Stimulated activated naive CD8-positive, alpha-beta T cell treated with anti-CD3 and anti-CD28 coated beads, Interleukin-15, amount 100 ng/mL, for 72 hours (primary cell): ENCODE data around the gene NUDT12.

ENCODE experiments used
- ATAC-seq: fragments of 150-1000 bp; cut with Tn5 transposase; 2 replicates; pipeline ENCODE4 v1.10.0; 2021; ENCODE audit warnings: mild to moderate bottlenecking, moderate library complexity
- DNase-seq, 2 donors: peaks; one replicate each; pipeline ENCODE4 v3.0.0; 2021 to 2022
- H3K27ac Mint-ChIP-seq, 2 donors: one replicate each; pipeline ENCODE4 v1.8.0; 2022; ENCODE audit warnings: mild to moderate bottlenecking in 2 of 2, mixed read lengths in 2 of 2, moderate library complexity in 2 of 2
- H3K27me3 Mint-ChIP-seq: one replicate; pipeline ENCODE4 v1.8.0; 2022; ENCODE audit warnings: mixed read lengths
- H3K4me1 Mint-ChIP-seq: one replicate; pipeline ENCODE4 v1.8.0; 2022; ENCODE audit warnings: mild to moderate bottlenecking, mixed read lengths
- H3K4me3 Mint-ChIP-seq, 2 donors: one replicate each; pipeline ENCODE4 v1.8.0; 2022; ENCODE audit warnings: mild to moderate bottlenecking in 2 of 2, mixed read lengths in 2 of 2, moderate library complexity in 1 of 2
- H3K9me3 Mint-ChIP-seq, 2 donors: one replicate each; pipeline ENCODE4 v1.8.0; 2022; ENCODE audit warnings: mixed read lengths in 2 of 2

The NUDT12 gene

DNA sequence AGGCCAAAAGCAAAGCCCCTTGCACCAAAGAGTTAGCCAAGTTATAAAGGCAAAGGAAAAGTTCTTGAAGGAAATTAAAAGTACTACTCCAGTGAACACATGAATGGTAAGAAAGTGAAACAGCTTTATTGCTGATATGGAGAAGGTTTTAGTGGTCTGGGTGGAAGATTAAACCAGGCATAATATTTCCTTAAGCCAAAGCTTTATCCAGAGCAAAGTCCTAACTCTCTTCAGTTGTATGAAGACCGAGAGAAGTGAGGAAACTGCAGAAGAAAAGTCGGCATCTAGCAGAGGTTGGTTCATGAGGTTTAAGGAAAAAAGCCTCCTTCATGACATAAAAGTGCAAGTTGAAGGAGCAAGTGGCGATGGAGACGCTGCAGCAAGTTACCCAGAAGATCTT lies 3.1 kb upstream of the NUDT12 start:
- peaks cover 24% of the 10 kb centered on the region for H3K4me1 Mint-ChIP-seq
- DNase-seq (no peak), ATAC-seq (no peak)
- H3K27ac Mint-ChIP-seq, result no peak overlapping the region
- H3K4me3 Mint-ChIP-seq, result no peak overlapping the region
- no peaks in the 10 kb centered on the region for H3K9me3 Mint-ChIP-seq
- peaks cover 12% of the 10 kb centered on the region for H3K27me3 Mint-ChIP-seq

DNA sequence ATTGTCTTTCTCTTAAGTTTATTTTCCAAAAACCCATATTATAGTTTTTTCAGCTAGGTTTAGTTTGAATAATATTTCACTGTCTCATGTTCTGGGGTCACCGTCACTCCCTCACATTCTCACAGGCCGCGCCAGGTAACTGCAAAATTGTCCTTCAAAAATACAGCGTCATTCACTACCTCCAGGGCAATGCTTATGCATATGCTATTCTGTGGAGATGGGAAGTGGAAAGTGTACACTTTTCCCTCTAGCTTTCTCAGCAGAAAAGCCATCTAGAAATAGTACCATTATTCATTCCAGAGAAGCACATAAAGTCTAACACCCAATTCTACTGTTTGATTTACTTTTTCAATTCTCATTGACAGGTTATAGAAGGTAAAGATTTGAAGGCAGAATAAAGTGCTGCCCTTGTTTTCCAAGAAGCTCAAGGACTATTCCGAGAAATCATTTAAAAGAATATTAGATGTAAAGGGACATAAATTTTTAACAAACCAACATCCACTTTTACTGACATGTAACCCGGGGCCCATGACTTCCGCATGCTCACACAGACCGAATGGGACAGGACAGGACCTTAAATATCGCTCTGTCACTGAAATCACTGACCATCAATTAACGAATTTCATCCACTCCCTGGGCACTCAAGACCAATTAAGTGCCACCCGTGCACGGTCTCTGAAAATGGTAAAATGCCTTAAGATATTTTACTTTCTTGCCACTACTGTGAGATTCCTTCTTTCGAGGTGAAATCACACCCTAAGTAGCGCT lies 720 bp downstream of the NUDT12 start:
- Mint-ChIP-seq H3K27me3 (no peaks in the 10 kb centered on the region), H3K27ac (peak overlapping the region; percentile 93 to 96), H3K9me3 (no peaks in the 10 kb centered on the region), H3K4me1 (peaks cover 24% of the 10 kb centered on the region), H3K4me3 (peak overlapping the region; percentile 88 to 90)
- DNase-seq (no peak), ATAC-seq (peak; percentile 47)

DNA sequence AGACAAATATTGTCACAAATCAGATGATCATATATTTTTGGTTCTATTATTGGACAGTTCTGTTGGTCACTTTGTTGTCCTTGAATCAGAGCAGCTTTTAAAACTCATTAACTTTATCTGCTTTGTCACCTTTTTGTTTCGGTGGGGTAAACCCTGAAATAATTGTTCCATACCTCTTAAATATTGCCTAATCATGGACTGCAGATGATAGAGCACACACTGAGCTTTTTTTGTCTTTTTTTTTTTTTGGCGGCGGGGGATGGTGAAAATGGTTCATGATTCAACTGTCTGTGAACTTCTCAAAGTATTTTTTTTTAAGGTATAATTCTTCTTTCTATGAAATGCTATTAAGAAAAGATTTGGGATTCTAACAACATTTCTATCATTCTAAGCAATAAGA lies 1.8 kb downstream of the NUDT12 start:
- no peak overlapping the region for H3K27ac Mint-ChIP-seq
- no peaks in the 10 kb centered on the region for H3K9me3 Mint-ChIP-seq
- H3K27me3 Mint-ChIP-seq, result no peaks in the 10 kb centered on the region
- no peak for ATAC-seq
- no peak overlapping the region for H3K4me3 Mint-ChIP-seq
- DNase-seq, result no peak
- H3K4me1 Mint-ChIP-seq, result peaks cover 24% of the 10 kb centered on the region

DNA sequence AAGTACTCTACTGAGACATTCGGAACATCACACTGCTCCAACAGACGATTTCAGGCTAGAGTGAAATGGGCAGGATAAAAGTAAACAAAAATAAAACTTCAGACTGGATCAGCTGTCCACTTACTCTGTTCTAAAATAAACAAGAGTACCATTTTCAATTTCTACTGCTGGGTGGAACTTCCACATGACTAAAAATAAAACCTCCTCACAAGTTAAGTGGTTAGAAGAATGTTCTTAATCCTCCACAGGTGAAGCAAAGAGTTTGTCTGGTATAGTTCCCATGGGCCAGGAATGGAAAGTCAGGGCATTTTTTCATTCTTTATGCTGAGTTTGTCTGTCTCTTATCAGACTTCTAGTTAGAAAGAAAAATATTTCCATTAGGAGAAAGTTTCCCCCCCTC lies 15.7 kb downstream of the NUDT12 start:
- ATAC-seq, result no peak
- Mint-ChIP-seq H3K4me3 (no peak overlapping the region), H3K27me3 (no peaks in the 10 kb centered on the region), H3K27ac (no peak overlapping the region), H3K9me3 (no peaks in the 10 kb centered on the region), H3K4me1 (no peaks in the 10 kb centered on the region)
- no peak for DNase-seq

DNA sequence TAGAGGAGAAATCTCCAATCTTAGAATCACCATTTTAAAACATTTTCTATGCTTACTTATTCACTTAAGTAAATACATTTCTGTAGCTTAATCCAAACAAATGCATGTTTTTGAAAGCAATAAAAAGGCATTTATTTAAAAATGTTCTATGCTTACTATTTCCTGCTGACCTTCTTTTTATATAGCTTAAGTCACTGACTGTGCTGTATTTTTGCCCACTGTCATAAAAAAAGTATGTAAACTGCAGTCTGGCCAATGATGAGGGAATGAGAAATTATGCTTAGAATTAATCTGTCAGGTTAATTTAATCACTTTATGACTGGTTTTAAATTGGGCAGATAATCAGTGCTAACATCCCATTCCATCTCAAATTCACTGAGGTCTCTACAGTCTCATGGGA lies 20.1 kb downstream of the NUDT12 start:
- no peaks in the 10 kb centered on the region for H3K27me3 Mint-ChIP-seq
- no peaks in the 10 kb centered on the region for H3K4me1 Mint-ChIP-seq
- no peaks in the 10 kb centered on the region for H3K9me3 Mint-ChIP-seq
- ATAC-seq, result no peak
- no peak for DNase-seq
- H3K4me3 Mint-ChIP-seq, result no peak overlapping the region
- H3K27ac Mint-ChIP-seq, result no peak overlapping the region

DNA sequence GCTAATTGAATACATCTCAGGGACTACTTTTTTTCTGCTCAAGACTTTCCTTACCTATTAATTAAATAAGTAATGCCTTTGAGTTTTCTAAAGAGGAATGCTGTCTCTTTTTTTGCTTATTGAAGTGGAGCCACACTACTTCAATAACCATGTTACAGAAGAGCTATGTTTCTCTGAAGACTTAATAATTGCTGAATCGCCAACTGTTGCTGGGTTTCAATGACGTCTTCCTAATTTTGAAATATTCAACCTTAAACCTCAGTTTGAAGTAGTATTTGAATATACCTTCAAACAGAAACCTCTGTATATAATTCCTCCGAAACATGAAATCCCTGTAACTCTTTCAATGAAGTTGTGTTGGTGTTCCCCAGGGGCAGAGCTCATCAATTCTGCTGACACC lies 21.0 kb downstream of the NUDT12 start:
- no peaks in the 10 kb centered on the region for H3K9me3 Mint-ChIP-seq
- no peaks in the 10 kb centered on the region for H3K4me1 Mint-ChIP-seq
- ATAC-seq (no peak), DNase-seq (no peak)
- no peak overlapping the region for H3K27ac Mint-ChIP-seq
- no peak overlapping the region for H3K4me3 Mint-ChIP-seq
- no peaks in the 10 kb centered on the region for H3K27me3 Mint-ChIP-seq

DNA sequence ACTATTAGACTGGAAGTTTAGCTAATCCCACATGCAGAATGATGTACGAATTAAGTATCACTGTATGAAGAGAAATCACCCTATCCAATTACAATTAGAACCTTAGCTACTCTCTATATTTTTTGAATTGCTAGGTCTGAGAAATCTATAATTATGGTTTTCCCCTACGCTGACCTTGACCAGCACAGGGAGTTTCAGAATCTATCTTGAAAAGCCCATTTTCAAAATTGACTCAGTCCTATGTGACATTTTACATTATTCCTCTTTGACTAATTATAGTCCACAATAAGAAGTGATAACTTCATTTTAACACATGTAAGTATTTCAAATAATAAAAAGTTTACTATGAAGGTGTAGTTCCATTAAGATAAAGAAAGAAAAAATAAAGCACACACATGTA lies 21.5 kb downstream of the NUDT12 start:
- H3K27ac Mint-ChIP-seq, result no peak overlapping the region
- no peak for DNase-seq
- no peaks in the 10 kb centered on the region for H3K4me1 Mint-ChIP-seq
- H3K9me3 Mint-ChIP-seq, result no peaks in the 10 kb centered on the region
- no peaks in the 10 kb centered on the region for H3K27me3 Mint-ChIP-seq
- ATAC-seq, result no peak
- no peak overlapping the region for H3K4me3 Mint-ChIP-seq

DNA sequence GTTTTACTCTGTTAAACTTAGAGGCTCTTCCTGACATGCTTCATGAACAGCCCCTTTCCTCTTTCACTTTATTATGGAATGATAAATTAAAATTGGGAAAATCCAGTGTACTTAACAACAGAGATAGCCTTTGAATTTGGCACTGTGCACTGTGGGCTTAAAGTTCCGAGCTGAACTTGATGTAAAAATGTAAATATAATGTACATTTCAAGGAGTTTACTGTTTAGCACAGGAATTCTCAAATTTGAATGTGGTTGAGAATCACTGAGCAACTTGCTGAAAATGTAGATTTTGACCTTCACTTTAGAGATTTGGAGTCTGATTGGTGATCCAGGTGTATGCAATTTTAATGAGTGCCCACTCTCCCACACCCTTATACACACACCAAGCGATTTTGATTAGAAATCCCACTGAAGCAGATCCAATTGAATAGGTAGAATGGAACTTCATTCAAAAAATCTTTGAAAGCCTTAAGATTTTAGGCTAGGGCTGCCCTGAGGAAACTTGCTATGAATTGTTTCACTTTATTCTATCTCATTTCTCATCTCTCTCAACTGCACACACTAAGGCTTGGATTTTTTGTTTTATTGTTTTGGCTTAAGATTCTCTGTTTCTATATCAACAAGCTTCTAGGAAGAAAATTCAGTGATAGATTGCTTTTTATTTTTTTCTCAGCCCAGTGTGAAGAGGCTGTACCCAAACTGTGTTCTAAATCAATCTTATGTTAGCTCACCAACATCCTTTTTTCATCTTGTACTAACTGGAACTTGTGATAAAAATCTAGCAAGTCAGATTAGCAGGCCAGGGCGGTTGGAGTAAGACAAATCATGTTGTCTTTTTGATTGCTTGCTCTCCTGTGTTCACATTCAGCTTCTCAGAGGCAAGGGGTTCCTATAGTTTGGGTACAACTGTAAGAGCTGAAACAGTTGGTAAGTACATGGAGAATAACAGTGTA lies 22.9 kb downstream of the NUDT12 start:
- no peak for ATAC-seq
- Mint-ChIP-seq H3K27me3 (peaks cover 9% of the 10 kb centered on the region), H3K4me1 (no peaks in the 10 kb centered on the region), H3K4me3 (no peak overlapping the region), H3K9me3 (no peaks in the 10 kb centered on the region), H3K27ac (no peak overlapping the region)
- DNase-seq, result no peak

DNA sequence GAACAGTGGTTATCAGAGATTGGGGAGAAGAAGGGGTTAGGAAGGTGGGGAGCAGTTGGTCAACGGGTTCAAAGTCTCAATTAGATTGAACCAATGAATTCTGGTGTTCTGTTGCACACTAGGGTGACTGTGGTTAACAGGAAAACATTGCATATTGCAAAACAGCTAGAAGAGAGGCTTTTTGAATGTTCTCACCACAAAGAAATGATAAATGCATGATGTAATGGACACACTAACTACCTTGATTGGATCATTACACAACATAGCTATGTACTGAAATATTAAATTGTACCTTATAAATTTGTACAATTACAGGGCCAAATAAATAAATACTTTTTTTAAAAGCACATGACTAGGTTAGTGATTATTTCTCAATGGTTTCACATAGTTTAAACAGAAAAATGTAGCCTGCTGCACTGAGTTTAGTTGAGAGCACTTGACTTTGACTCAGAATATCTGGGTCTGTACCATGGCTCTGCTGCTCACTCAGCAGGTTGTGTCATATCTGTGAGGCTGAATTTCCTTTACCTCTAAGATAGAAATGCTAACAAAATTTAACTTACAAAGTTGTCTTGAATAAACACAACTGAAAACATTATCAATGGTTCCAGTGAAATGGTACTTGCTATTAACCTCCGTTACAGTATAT lies 30.4 kb downstream of the NUDT12 start:
- ATAC-seq (no peak), DNase-seq (no peak)
- H3K4me1 Mint-ChIP-seq, result no peaks in the 10 kb centered on the region
- no peak overlapping the region for H3K4me3 Mint-ChIP-seq
- H3K27ac Mint-ChIP-seq, result no peak overlapping the region
- H3K9me3 Mint-ChIP-seq, result no peaks in the 10 kb centered on the region
- H3K27me3 Mint-ChIP-seq, result peaks cover 15% of the 10 kb centered on the region

DNA sequence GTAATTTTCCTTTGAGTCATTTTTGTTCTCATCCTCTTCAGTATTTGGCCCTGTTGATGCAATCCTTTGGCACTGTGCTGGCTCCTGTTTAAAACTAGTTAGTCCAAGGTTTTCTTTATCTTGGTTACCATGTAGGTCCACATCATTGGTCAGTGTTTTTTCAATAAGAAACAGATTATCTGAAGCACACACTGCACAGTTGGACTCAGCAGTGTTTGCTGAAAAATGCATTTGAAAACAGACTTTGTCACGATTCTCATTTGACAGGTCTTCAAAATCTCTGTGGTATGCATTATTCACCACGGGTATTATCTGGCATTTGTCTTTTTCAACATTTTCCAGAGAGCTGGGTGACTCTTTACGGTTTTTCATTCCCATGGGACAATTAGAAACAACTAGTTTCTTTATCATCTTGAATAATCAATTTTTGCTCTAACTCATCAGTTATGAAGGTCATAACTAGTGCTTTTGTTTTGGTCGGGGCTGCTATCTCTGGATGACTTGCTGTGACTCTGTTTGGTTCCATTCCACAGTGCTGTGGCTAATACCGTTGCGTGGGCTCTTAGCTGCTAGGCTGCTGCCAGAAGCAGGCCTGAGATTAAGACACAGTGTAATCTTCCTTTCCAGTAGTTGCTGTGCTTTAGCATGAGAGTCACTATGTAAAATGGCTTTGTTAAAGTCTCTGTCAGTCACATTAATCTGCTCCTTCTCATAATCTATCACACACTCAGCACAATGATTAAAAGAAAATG lies 36.2 kb downstream of the NUDT12 start:
- H3K4me3 Mint-ChIP-seq, result no peak overlapping the region
- ATAC-seq (no peak), DNase-seq (no peak)
- no peaks in the 10 kb centered on the region for H3K4me1 Mint-ChIP-seq
- H3K27me3 Mint-ChIP-seq, result no peaks in the 10 kb centered on the region
- H3K9me3 Mint-ChIP-seq, result no peaks in the 10 kb centered on the region
- no peak overlapping the region for H3K27ac Mint-ChIP-seq

DNA sequence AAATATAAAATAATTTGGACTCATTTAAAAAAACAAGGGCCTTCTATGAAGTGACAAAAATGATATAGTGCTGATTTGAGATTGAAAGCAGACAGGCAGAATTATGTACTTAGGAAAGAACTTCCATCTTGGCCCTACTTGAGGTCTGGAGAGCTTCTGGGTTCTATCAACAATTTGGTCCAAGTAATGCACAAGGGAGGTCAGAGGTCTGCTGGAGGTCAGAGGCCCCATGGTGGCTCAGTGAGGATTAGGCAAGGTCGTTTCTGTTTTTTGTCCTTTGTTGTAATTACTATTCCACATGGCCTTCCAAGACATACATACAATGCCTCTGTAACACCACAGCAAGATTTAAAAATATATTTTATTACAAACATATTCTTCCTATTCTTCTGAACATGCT lies 37.2 kb downstream of the NUDT12 start:
- no peak overlapping the region for H3K27ac Mint-ChIP-seq
- DNase-seq, result no peak
- H3K9me3 Mint-ChIP-seq, result no peaks in the 10 kb centered on the region
- no peaks in the 10 kb centered on the region for H3K27me3 Mint-ChIP-seq
- no peaks in the 10 kb centered on the region for H3K4me1 Mint-ChIP-seq
- no peak for ATAC-seq
- no peak overlapping the region for H3K4me3 Mint-ChIP-seq

DNA sequence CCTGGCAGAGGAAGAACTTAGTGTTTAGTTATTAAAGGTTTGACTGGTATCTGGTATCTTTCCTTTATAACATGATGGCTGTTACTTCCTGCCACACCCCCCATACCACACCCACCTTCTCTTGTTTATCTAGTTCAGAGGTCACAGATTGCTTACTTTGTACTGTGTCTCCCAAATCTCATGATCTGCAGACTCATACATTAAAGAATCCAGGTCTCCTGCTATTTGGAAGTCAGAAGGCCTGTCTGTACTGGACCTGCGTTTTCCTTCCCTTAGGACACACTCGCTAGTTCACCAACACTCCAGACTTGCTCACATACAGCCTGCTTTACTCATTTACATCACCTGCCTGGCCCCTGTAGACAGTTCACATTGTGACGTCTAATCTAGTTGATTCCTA lies 39.3 kb downstream of the NUDT12 start:
- H3K4me3 Mint-ChIP-seq, result no peak overlapping the region

DNA sequence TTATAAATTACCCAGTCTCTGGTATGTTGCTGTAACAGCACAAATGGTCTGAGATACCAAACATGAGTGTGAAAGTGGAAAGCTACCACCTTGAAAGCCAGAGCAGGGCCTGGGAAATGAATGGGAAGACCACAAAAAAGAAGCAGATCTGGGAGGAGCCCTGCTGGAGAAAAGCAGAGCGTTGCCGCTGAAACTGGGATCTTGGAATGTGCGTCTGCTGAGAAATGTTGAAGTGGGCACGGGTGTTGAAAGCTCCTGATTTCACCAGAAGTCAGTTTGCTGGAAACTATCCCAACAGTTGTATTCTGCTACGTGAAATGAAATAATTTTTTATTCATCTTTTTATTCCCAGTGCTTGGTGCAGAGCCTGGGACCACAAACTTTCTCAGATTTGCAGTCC lies 40.0 kb downstream of the NUDT12 start:
- no peak overlapping the region for H3K4me3 Mint-ChIP-seq
- H3K9me3 Mint-ChIP-seq, result no peaks in the 10 kb centered on the region
- H3K27me3 Mint-ChIP-seq, result no peaks in the 10 kb centered on the region
- ATAC-seq, result no peak
- H3K4me1 Mint-ChIP-seq, result no peaks in the 10 kb centered on the region
- no peak overlapping the region for H3K27ac Mint-ChIP-seq
- no peak for DNase-seq

More for the DNA sequence above, 39.3 kb downstream of the NUDT12 start:
- H3K4me1 Mint-ChIP-seq, result no peaks in the 10 kb centered on the region
- DNase-seq (no peak), ATAC-seq (no peak)
- H3K27ac Mint-ChIP-seq, result no peak overlapping the region
- no peaks in the 10 kb centered on the region for H3K27me3 Mint-ChIP-seq
- H3K9me3 Mint-ChIP-seq, result no peaks in the 10 kb centered on the region

DNA sequence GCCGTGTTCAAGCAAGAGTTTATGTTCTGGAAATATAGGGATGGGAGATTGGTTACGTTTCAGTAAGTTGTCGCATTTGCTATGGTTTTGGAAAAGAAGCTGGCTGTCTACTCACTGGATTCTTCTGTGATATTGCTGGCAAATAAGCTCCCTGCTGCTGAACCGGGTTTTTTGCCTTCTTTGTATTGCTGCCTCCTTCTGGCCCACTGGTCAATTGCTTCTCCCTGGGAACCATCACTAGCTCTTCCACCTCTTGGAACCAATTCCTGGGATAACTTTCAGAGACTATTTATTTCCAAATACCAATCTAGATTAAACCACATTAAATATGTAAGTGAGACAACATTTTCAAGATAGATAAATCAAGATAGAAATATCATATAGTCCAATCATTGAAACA lies 43.0 kb downstream of the NUDT12 start:
- Mint-ChIP-seq H3K4me1 (no peaks in the 10 kb centered on the region), H3K27me3 (peaks cover 12% of the 10 kb centered on the region), H3K4me3 (no peak overlapping the region), H3K9me3 (no peaks in the 10 kb centered on the region), H3K27ac (no peak overlapping the region)
- DNase-seq, result no peak
- no peak for ATAC-seq

DNA sequence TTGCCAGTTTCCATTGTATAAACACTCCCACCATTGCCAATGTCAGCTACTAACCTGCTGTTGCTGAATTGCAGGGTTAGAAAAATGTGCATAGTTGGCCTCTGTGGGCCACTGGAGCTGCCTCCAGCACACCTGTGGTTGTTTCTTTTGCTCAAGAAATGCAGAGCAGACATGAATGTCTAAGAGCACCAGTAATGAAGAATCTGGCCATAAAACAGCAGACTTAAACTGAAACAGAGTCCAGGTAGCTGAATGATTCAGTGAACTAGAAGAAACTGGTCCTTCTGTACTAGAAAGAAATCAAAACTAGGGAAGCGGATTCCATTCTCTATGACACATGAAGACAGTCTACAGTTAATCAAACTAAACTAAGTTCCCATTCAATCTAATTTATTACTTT lies 48.2 kb downstream of the NUDT12 start:
- H3K4me3 Mint-ChIP-seq, result no peak overlapping the region
- ATAC-seq (no peak), DNase-seq (no peak)
- no peak overlapping the region for H3K27ac Mint-ChIP-seq
- H3K27me3 Mint-ChIP-seq, result peaks cover 12% of the 10 kb centered on the region
- H3K9me3 Mint-ChIP-seq, result no peaks in the 10 kb centered on the region
- H3K4me1 Mint-ChIP-seq, result no peaks in the 10 kb centered on the region
